Astrocyte (in vitro differentiated cells and primary cell): ENCODE results near the gene UBE2Q1. TPM values are rescaled to one million over a fixed set of nuclear protein-coding genes. Genes with fewer than 3 reads are reported as not detected.

Source experiments
- DNase-seq: peaks from one replicate; pipeline ENCODE4 v3.0.0-alpha.2; 2010; ENCODE audit warnings: low read depth
- FAIRE-seq: peaks from 2 replicates; lab custom pipeline; 2011; peaks lifted over from hg19 to GRCh38; lab: Jason Lieb, UNC
- H2AFZ ChIP-seq: 2 replicates; pipeline ENCODE4 v1.6.0; 2012; ENCODE audit warnings: low read depth, low read length, inconsistent platforms
- H3K27ac ChIP-seq: 2 replicates; pipeline ENCODE4 v1.5.1; 2011; ENCODE audit warnings: low read depth, low read length, inconsistent platforms
- H3K27me3 ChIP-seq: 2 replicates; pipeline ENCODE4 v1.6.0; 2011; ENCODE audit warnings: low read length, inconsistent platforms; ENCODE audit not compliant: insufficient read depth
- H3K36me3 ChIP-seq: 2 replicates; pipeline ENCODE4 v1.5.1; 2011; ENCODE audit warnings: low read length, inconsistent platforms; ENCODE audit not compliant: insufficient read depth
- H3K4me1 ChIP-seq: 2 replicates; pipeline ENCODE4 v1.5.1; 2011; ENCODE audit warnings: low read length, inconsistent platforms; ENCODE audit not compliant: insufficient read depth
- H3K4me2 ChIP-seq: 2 replicates; pipeline ENCODE4 v1.6.0; 2012; ENCODE audit warnings: low read length, inconsistent platforms
- H3K4me3 ChIP-seq: 2 replicates; pipeline ENCODE4 v1.5.1; 2011; ENCODE audit warnings: low read depth, mild to moderate bottlenecking, low read length, inconsistent platforms; ENCODE audit not compliant: insufficient read depth
- H3K79me2 ChIP-seq: 2 replicates; pipeline ENCODE4 v1.6.0; 2012; ENCODE audit warnings: mild to moderate bottlenecking, low read length, inconsistent platforms; ENCODE audit not compliant: insufficient read depth
- H3K9ac ChIP-seq: 2 replicates; pipeline ENCODE4 v1.6.0; 2012; ENCODE audit warnings: mild to moderate bottlenecking, low read length, inconsistent platforms
- H3K9me3 ChIP-seq: 2 replicates; pipeline ENCODE4 v1.5.1; 2012; ENCODE audit warnings: low read depth, mild to moderate bottlenecking, low read length, inconsistent platforms; ENCODE audit not compliant: insufficient read depth
- H4K20me1 ChIP-seq: 2 replicates; pipeline ENCODE4 v1.6.0; 2012; ENCODE audit warnings: low read length, inconsistent platforms; ENCODE audit not compliant: insufficient read depth
- H3K27ac Mint-ChIP-seq: one replicate; pipeline ENCODE4 v1.8.0; 2021; ENCODE audit warnings: mild to moderate bottlenecking, mixed read lengths; ENCODE audit not compliant: unreplicated experiment
- H3K27me3 Mint-ChIP-seq: one replicate; pipeline ENCODE4 v1.8.0; 2021; ENCODE audit warnings: low read depth, mixed read lengths; ENCODE audit not compliant: unreplicated experiment
- H3K36me3 Mint-ChIP-seq: one replicate; pipeline ENCODE4 v1.8.0; 2021; ENCODE audit warnings: low read depth, mixed read lengths; ENCODE audit not compliant: unreplicated experiment
- H3K4me1 Mint-ChIP-seq: one replicate; pipeline ENCODE4 v1.8.0; 2021; ENCODE audit warnings: low read depth, mixed read lengths; ENCODE audit not compliant: unreplicated experiment
- H3K4me3 Mint-ChIP-seq: one replicate; pipeline ENCODE4 v1.8.0; 2021; ENCODE audit warnings: mild to moderate bottlenecking, moderate library complexity, mixed read lengths; ENCODE audit not compliant: unreplicated experiment
- H3K9me3 Mint-ChIP-seq: one replicate; pipeline ENCODE4 v1.8.0; 2021; ENCODE audit warnings: mild to moderate bottlenecking, mixed read lengths; ENCODE audit not compliant: unreplicated experiment
- CTCF ChIP-seq: IDR thresholded peaks from 2 replicates; pipeline ENCODE4 v1.5.1; 2011; ENCODE audit warnings: low read depth, mild to moderate bottlenecking, inconsistent platforms, low read length, moderate library complexity; ENCODE audit not compliant: insufficient read depth
- EZH2 ChIP-seq: IDR thresholded peaks from 2 replicates; pipeline ENCODE4 v1.6.1; 2012; ENCODE audit warnings: mild to moderate bottlenecking, low read length, inconsistent platforms; ENCODE audit not compliant: insufficient read depth
- total RNA-seq: library from RNA; stranded (reverse); gene quantifications from 2 replicates; pipeline ENCODE4 v1.2.1, GENCODE V29; 2021

The UBE2Q1 gene
- total RNA-seq, 1 donor from 2014 or later: 85.4 TPM

GRCh38 chr1:154558720-154559465 is 431 bp upstream of the UBE2Q1 start:
- Histone ChIP-seq H3K4me2 (peak overlapping the region; percentile 91), H3K27ac (peak overlapping the region; percentile 79), H4K20me1 (peaks cover 41% of the 10 kb centered on the region), H3K36me3 (peaks cover 18% of the 10 kb centered on the region), H2AFZ (peak overlapping the region; percentile 96), H3K9ac (peak overlapping the region; percentile 78), H3K27me3 (no peaks in the 10 kb centered on the region), H3K4me3 (peak overlapping the region; percentile 68), H3K79me2 (peaks cover 32% of the 10 kb centered on the region), H3K4me1 (peaks cover 21% of the 10 kb centered on the region), H3K9me3 (no peaks in the 10 kb centered on the region)
- FAIRE-seq (no peak), DNase-seq (peak; percentile 95)
- no peak for TF ChIP-seq CTCF
- TF ChIP-seq EZH2: no peak
- Mint-ChIP-seq H3K27ac (peak overlapping the region; percentile 91), H3K36me3 (peaks cover 14% of the 10 kb centered on the region), H3K27me3 (no peaks in the 10 kb centered on the region), H3K4me3 (peak overlapping the region; percentile 85), H3K9me3 (no peaks in the 10 kb centered on the region), H3K4me1 (peaks cover 14% of the 10 kb centered on the region)

- H3K4me1 ChIP-seq: peaks cover 21% of the 10 kb centered on the region
- no peak for DNase-seq
- Mint-ChIP-seq H3K36me3 (peaks cover 21% of the 10 kb centered on the region), H3K9me3 (no peaks in the 10 kb centered on the region), H3K4me3 (peak overlapping the region; percentile 89), H3K27me3 (no peaks in the 10 kb centered on the region), H3K27ac (peak overlapping the region; percentile 77), H3K4me1 (peaks cover 17% of the 10 kb centered on the region)
- peak overlapping the region; percentile 5 for H2AFZ ChIP-seq
- H3K4me3 ChIP-seq: peak overlapping the region; percentile 90
- no peak for FAIRE-seq
- TF ChIP-seq CTCF: no peak
- no peak for TF ChIP-seq EZH2
- H3K9ac ChIP-seq: peak overlapping the region; percentile 90
- H4K20me1 ChIP-seq: peaks cover 56% of the 10 kb centered on the region
- peaks cover 32% of the 10 kb centered on the region for H3K79me2 ChIP-seq
- H3K36me3 ChIP-seq: peaks cover 33% of the 10 kb centered on the region
- peak overlapping the region; percentile 52 for H3K27ac ChIP-seq
- H3K9me3 ChIP-seq: no peaks in the 10 kb centered on the region
- H3K4me2 ChIP-seq: peak overlapping the region; percentile 98
- no peaks in the 10 kb centered on the region for H3K27me3 ChIP-seq
These were observed 1.1 kb downstream of the UBE2Q1 start for GRCh38 chr1:154557248-154557938.
